Natural killer cell treated with Interleukin-12 subunit alpha and Interleukin-12 subunit beta and Interleukin-15 and Interleukin-18, amount 100 ng/mL, for 72 hours (primary cell): ENCODE data around the gene C15orf40. TPM values are rescaled to one million over a fixed set of nuclear protein-coding genes. Genes with fewer than 3 reads are reported as not detected.

ENCODE experiments used
- total RNA-seq, 2 donors: library from RNA; stranded (reverse); gene quantifications; one replicate each; pipeline ENCODE4 v1.2.3, GENCODE V29; 2022

The C15orf40 gene
- total RNA-seq, 2 donors from 2014 or later, result 23.7 to 25.5 TPM

Other genes with a start within 250 kb of the C15orf40 start
- gene FSD2, start 205.6 kb downstream of the C15orf40 start, total RNA-seq, result not detected
- 10 to 100 TPM; 12.7 to 13.7 TPM for gene WHAMM, start 202.0 kb downstream of the C15orf40 start, total RNA-seq
- 1 to 10 TPM; 3.1 to 4.5 TPM for gene HOMER2, start 58.9 kb downstream of the C15orf40 start, total RNA-seq
- gene RAMAC, start 25.4 kb downstream of the C15orf40 start, total RNA-seq, result 10 to 100 TPM; 17.5 to 30.6 TPM
- gene BTBD1, start 55.6 kb upstream of the C15orf40 start, total RNA-seq, result 10 to 100 TPM; 63.3 to 71.9 TPM
- 10 to 100 TPM; 15.0 to 23.7 TPM for gene TM6SF1, start 96.0 kb upstream of the C15orf40 start, total RNA-seq
- gene HDGFL3, start 196.2 kb upstream of the C15orf40 start, total RNA-seq, result 10 to 100 TPM; 83.1 to 94.7 TPM